HEK293 (cell line): ENCODE results near the gene OPHN1.
"Not testable (repeated sequence)": the region's sequence is repeated elsewhere in the genome, so short reads cannot be mapped to it uniquely, and the experiment has no call there.

ENCODE experiments used
- SCRT2 ChIP-seq: fragments of 450-650 bp; formaldehyde crosslinking; IDR thresholded peaks from 2 replicates; pipeline ENCODE4 v1.5.1; 2016; ENCODE audit warnings: missing biosample characterization, missing genetic modification characterization
- ZNF274 ChIP-seq, 2 experiments: fragments of 200-500 bp in 1 of 2; fragments of 450-650 bp in 1 of 2; sonication (Bioruptor generic) in 1 of 2; formaldehyde crosslinking in 1 of 2; IDR thresholded peaks; 2 replicates each; pipeline versions ENCODE4 v1.5.1 to v1.6.1; 2014 to 2016; ENCODE audit warnings: borderline replicate concordance in 1 of 2, inconsistent platforms in 1 of 2, low read length in 1 of 2, missing biosample characterization in 1 of 2, missing genetic modification characterization in 1 of 2
- TF ChIP-seq, protein P1 (sequence below): fragments of 450-650 bp; formaldehyde crosslinking; IDR thresholded peaks from 2 replicates; pipeline ENCODE4 v1.5.1; 2016; ENCODE audit warnings: missing biosample characterization, missing genetic modification characterization, borderline replicate concordance

DNA sequence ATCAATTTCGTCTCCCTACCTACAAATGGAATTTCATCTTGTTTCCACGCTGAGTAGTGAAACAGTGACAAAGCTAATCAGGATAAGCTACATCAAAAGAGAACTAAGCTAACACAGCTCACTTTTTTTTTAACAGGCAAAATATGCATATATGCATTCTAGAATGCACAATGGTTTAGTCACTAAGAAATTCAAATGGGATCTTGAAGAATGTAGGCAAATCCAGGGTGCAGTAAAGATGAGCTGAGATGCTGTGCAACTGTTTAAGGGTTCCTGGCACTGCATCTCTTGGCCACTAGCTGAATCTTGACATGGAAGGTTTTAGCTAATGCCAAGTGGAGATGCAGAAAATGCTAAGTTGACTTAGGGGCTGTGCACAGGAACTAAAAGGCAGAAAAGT lies 363.2 kb downstream of the OPHN1 start:
- TF ChIP-seq, protein P1, sequence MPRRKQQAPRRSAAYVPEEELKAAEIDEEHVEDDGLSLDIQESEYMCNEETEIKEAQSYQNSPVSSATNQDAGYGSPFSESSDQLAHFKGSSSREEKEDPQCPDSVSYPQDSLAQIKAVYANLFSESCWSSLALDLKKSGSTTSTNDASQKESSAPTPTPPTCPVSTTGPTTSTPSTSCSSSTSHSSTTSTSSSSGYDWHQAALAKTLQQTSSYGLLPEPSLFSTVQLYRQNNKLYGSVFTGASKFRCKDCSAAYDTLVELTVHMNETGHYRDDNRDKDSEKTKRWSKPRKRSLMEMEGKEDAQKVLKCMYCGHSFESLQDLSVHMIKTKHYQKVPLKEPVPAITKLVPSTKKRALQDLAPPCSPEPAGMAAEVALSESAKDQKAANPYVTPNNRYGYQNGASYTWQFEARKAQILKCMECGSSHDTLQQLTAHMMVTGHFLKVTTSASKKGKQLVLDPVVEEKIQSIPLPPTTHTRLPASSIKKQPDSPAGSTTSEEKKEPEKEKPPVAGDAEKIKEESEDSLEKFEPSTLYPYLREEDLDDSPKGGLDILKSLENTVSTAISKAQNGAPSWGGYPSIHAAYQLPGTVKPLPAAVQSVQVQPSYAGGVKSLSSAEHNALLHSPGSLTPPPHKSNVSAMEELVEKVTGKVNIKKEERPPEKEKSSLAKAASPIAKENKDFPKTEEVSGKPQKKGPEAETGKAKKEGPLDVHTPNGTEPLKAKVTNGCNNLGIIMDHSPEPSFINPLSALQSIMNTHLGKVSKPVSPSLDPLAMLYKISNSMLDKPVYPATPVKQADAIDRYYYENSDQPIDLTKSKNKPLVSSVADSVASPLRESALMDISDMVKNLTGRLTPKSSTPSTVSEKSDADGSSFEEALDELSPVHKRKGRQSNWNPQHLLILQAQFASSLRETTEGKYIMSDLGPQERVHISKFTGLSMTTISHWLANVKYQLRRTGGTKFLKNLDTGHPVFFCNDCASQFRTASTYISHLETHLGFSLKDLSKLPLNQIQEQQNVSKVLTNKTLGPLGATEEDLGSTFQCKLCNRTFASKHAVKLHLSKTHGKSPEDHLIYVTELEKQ (tag by site-specific recombination) = not testable (repeated sequence)
- TF ChIP-seq ZNF274 (IDR thresholded peaks at IDR 0.05; ENCODE audit: low read length); ZNF274 (tag by site-specific recombination; IDR thresholded peaks at IDR 0.05; ENCODE audit: borderline replicate concordance); SCRT2 (tag by site-specific recombination): not testable (repeated sequence)
